ENCODE data around the gene ARHGAP4.
A peak's percentile ranks its signal among the peaks of the same experiment; 100 is the strongest.

The ARHGAP4 gene

DNA sequence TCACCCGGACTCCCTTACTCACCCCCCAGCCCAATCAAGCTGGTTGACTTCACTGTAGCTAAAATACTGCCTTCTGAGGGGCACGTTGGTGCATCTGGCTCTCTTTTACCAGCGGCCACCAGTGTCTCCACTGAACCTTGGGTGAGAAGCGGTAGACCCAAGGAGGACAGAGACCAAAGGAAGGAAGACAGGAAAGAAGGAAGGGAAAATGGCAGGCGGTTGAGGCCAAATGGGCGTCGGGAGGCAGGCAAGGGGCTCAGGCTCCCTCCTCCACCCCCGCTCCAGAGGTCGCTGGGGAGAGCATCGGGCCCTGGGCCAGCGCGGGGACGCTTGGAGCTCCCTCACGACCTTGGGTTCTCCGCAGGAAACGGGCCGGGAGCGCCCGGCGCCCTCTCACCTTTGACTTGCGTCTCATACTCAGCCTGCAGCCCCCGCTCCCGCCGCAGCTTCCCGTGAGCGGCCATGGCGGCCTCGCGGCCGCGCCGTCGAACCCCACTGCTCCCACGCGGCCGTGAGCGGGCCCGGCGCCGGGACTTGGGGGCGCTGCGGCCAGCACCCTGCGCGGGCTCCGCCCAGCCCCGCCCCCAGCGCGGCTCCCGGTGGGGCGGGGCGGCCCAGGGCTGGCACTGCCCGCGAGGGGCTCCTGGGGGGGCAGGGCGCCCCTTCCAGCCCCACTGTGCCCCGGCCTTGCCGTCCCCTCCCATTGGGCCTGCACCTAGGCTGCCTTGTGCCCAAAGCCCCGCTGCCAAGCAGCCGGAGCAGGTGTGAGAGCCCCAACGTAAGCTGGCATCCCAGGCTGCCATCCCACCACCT, at the start of gene ARHGAP4:
Gene ARHGAP4, minus strand, starts transcription at position 526 of the 813 bp plus-strand sequence. Its CDS starts 62 bp downstream, at position 464.
- DNase-seq (ENCODE audit: insufficient read length, low spot score) (no peak), FAIRE-seq (no peak)
- TF ChIP-seq, protein P1, sequence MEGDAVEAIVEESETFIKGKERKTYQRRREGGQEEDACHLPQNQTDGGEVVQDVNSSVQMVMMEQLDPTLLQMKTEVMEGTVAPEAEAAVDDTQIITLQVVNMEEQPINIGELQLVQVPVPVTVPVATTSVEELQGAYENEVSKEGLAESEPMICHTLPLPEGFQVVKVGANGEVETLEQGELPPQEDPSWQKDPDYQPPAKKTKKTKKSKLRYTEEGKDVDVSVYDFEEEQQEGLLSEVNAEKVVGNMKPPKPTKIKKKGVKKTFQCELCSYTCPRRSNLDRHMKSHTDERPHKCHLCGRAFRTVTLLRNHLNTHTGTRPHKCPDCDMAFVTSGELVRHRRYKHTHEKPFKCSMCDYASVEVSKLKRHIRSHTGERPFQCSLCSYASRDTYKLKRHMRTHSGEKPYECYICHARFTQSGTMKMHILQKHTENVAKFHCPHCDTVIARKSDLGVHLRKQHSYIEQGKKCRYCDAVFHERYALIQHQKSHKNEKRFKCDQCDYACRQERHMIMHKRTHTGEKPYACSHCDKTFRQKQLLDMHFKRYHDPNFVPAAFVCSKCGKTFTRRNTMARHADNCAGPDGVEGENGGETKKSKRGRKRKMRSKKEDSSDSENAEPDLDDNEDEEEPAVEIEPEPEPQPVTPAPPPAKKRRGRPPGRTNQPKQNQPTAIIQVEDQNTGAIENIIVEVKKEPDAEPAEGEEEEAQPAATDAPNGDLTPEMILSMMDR (IDR thresholded peaks at IDR 0.05; ENCODE audit: insufficient read depth, missing control alignments), result no peak

DNA sequence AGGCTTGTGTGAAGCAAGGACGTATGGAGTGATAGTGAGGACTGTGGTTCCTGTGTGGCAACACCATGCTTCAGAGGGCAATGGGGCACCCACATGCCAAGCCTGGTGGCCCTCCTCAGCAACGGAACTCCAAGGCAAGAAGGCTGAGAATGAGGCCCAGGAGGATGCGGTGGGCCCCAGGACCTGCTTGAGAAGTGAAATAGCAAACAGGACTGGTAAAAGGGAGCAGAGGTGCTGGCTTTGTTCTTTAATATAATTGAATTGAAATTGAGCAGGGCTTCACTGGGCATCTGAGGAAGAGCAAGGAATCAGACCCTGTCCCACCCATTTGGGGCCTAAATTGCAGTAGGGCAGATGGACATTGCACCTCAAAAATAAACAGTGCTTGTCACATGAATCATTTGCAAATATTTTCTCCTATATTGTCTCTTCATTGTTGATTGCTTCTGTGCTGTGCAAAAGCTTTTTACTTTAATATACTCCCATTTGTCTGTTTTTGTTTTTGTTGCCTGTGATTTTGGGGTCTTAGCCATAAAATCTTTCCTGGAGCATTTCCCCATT, 48.7 kb upstream of the ARHGAP4 start:
- no peak for DNase-seq (ENCODE audit: insufficient read length, low spot score)
- no peak for FAIRE-seq
- TF ChIP-seq, protein P1 (IDR thresholded peaks at IDR 0.05; ENCODE audit: insufficient read depth, missing control alignments), result no peak

DNA sequence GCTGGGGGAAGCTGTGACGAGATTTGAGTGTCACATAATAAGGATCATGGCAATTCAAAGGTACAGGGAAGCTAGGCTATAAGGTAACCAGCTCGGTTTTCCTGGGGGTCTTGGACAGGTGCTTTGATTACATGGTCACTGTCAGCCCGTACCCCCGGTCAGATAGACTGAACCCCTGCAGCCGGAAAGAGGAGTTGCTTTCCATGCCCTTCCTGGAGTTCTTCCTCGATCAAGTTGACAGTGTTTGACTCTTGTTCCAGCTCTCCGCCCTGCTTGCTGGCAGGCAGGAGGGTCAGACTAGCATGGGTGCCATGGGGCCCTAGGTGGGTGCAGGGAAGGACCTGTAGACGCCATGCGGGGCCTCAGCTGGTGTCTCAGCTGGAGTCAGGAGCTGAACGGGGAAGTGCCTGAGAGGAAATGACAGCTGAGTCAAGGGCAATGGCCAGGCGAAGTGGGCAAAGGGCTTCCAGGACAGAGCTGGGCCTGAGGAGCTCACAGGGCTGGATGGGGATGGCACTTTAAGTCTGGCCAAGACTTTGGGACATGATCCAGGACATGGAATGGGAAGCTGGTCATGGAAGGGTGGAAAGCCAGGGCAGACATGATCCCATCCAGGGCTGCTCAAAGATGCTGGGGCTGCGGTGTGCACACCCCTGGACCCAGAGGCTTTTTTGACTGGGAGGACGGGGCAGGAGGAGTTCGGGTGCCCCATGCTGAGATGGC, 48.1 kb upstream of the ARHGAP4 start:
- FAIRE-seq, result no peak

DNA sequence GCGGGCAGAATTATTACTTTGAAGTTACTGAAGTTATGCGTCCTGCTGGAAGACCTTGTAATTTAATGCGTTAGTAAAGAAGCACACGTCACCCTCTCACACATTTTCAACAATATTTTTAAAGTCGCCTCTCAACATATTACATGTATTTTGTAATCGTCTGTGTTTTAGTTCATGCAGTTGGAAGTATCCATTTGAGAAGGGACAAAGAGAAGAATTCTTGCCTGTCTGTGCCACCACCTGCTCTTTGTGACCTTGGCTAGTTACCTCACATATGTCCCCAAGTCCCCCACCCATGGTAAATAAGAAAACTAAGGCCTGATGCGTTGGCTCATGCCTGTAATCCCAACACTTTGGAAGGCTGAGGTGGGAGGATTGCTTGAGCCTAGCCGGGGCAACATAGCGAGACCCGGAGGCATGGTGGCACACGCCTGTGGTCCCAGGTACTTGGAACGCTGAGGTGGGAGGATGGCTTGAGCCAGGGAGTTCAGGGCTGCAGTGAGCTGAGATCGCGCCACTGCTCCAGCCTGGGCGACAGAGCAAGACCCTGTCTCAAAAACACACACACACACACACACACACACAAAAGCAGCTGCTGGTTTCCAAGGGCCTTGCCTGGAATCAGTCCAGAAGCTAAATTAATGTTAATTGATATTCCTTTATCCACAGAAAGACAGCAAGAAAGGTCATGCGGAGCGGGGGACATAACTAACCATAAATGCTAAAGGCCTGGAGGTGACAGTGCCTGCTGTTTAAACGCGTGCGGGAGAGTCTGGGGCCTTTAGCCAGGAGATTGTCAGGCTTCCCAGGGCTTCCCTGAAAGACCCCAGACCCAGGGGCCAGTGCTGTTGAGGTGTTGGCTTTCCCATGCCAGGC, 47.3 kb upstream of the ARHGAP4 start:
- FAIRE-seq (no peak), DNase-seq (ENCODE audit: insufficient read length, low spot score) (no peak)
- TF ChIP-seq, protein P1 (IDR thresholded peaks at IDR 0.05; ENCODE audit: insufficient read depth, missing control alignments), result no peak

More for the DNA sequence above, 48.1 kb upstream of the ARHGAP4 start:
- TF ChIP-seq, protein P1 (IDR thresholded peaks at IDR 0.05; ENCODE audit: insufficient read depth, missing control alignments), result no peak
- no peak for DNase-seq (ENCODE audit: insufficient read length, low spot score)

DNA sequence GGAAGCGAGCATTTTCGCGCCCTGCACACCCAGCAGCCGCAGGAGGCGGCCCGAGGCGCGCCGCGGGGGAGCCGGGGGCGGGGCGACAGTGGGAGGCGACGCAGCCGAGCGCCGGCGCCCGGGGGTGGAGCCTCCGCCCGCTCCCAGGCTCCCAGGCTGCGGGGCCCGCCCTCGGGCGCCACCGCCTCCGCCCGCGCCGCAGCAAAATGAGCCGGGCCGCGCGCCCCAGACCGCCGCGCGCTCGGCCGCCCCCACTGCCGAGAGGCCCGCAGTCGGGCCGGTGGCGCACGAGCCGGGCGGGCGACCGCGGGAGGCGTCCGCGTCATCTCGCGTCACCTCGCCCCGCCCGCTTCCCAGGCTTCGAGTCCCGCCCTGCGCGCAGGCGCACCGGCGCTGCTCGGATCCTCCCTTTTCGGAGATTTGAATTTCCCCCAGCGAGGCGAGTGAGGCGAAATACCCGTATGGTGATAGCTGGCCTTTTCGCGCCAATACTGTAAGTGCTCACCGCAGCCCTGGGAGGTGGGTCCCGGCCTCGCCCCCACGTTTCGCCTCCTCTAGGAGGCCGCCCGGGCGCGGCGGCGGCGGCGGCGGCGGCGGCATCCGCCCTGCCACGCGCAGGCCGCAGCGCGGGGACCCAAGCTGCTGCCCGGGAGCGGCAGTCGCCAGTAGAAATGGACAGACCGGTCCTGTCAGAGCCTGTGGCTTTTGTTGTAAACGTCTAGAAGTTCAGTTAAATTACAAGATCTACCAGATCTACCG, 46.5 kb upstream of the ARHGAP4 start, which contains the start of gene TMEM187:
Gene TMEM187, plus strand, starts transcription at position 387 of the 759 bp plus-strand sequence. CDS start 9,309 bp downstream, outside the sequence.
- DNase-seq (ENCODE audit: insufficient read length, low spot score) (peak; percentile 74), FAIRE-seq (no peak)
- TF ChIP-seq, protein P1 (IDR thresholded peaks at IDR 0.05; ENCODE audit: insufficient read depth, missing control alignments), result no peak
